Measurements from ENCODE around the gene INTS1. TPM values are rescaled to one million over a fixed set of nuclear protein-coding genes. Genes with fewer than 3 reads are reported as not detected.

The INTS1 gene
- total and polyA plus RNA-seq, 2 of the 4 experiments (the other 2 are of a cell fraction), result 9.3 to 40.1 TPM

DNA sequence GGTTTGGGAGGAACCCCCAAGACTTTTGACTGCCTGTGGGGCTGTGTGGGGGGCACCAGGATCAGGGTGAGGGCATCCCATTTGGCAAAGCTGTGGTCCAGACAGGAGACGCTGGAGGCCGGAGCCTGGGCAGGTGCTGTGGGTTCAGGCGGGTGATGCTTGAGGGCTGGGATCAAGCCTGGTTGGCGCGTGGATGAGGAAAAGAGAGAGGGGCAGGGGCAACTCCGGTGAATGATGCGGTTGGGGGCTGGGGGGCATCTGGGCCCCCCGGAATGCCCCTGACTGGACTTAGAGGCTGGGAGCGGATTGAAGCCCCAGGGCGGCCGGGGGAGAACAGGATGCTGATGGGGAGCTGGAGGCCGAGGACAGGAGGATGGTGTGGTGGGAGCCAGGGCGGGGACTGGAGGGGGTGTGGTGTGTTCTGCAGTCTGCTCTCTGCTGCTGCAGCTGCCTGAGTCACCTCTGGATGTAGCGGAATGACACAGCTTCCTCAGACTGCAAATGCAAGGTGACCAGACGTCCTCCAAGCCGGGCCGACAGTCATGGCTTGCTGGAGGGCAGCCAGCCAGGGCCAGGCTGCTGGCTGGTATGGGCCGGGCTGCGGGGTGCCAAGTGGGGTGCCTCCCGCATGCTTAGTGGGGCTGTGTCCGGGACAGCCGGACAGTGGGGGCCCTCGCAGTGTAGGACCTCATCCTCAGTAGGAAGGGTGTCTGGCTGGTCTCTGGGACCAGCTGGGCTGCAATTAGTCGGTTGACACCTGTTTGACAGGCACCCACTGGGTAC, 29.5 kb upstream of the INTS1 start:
- 57% methylated on average over 12 of the region's 24 CpGs; no CpG with 5 or more reads in 1 of the 2 experiments for WGBS, 2 experiments (ENCODE audit: extremely low coverage in 2 of 2, insufficient read length in 1 of 2)
- Histone ChIP-seq H2BK20ac (ENCODE audit: low read depth, low read length) (peak overlapping the region; percentile 66), H3K27ac (ENCODE audit: insufficient read depth, low read length) (peak overlapping the region; percentile 91), H3K18ac (ENCODE audit: low read depth, low read length) (peak overlapping the region; percentile 21), H3K36me3 (ENCODE audit: control insufficient read depth, insufficient read depth, low read length) (no peaks in the 10 kb centered on the region), H3K4ac (ENCODE audit: low read depth, low read length) (peak overlapping the region; percentile 89), H4K91ac (ENCODE audit: insufficient read depth, low read depth, low read length) (peak overlapping the region; percentile 91), H3K27me3 (ENCODE audit: control insufficient read depth, insufficient read depth, low read length) (no peaks in the 10 kb centered on the region), H4K20me1 (ENCODE audit: insufficient read depth, low read length) (peaks cover 42% of the 10 kb centered on the region), H2BK120ac (ENCODE audit: low read depth, low read length) (peak overlapping the region; percentile 95), H4K5ac (ENCODE audit: low read depth, low read length) (peak overlapping the region; percentile 62), H3K79me1 (ENCODE audit: low read depth in 1 of 2, low read length in 2 of 2) (peaks cover 0 to 51% of the 10 kb centered on the region in 2 experiments; a peak in 2 of 4 replicates), H2BK15ac (ENCODE audit: low read depth, low read length) (peak overlapping the region; percentile 46; the same call in 1 of the 3 replicates), H2AFZ (replicated peaks; ENCODE audit: low read length, poor library complexity) (peak overlapping the region; percentile 77), H3K9ac (ENCODE audit: low read depth, low read length) (peak overlapping the region; percentile 31), H3K23ac (ENCODE audit: low read depth, low read length) (peak overlapping the region; percentile 76), H3K4me1 (ENCODE audit: control insufficient read depth, insufficient read depth, low read length) (peaks cover 36% of the 10 kb centered on the region), H4K8ac (ENCODE audit: low read depth in 2 of 2, low read length in 2 of 2) (peak overlapping the region; percentile 63 to 86; a peak in 2 of 4 replicates), H3K9me3 (ENCODE audit: control insufficient read depth, insufficient read depth, low read length) (no peaks in the 10 kb centered on the region), H2AK9ac (replicated peaks; ENCODE audit: low read depth, low read length, poor library complexity) (peak overlapping the region; percentile 99), H2BK5ac (ENCODE audit: low read depth, low read length, poor library complexity, severe bottlenecking) (peak overlapping the region; percentile 98), H3K14ac (replicated peaks; ENCODE audit: low read depth, low read length) (peak overlapping the region; percentile 85), H3K4me3 (ENCODE audit: insufficient read depth, low read depth, low read length) (0 out of 2 replicates have a peak overlapping the region, but pooled peaks have one; percentile 1), H3K4me2 (ENCODE audit: low read depth, low read length) (peak overlapping the region; percentile 82), H2AK5ac (ENCODE audit: low read depth, low read length) (peak overlapping the region; percentile 99), H3K56ac (ENCODE audit: extremely low read depth, insufficient read depth, low read length) (peak overlapping the region; percentile 77), H3K9me1 (ENCODE audit: insufficient read depth, low read length) (peaks cover 9% of the 10 kb centered on the region)
- ATAC-seq (ENCODE audit: low read depth), result peak; percentile 19
- BruUV-seq (replicated peaks), result no TSS peak
- peak; percentile 95 for DNase-seq
- intact Hi-C loops (cut with micrococcal nuclease) (no loop called here), in situ Hi-C loops (cut with MboI; ENCODE audit: low sequenced_read_pairs) (no loop called here), dilution Hi-C loops (cut with HindIII; ENCODE audit: low sequenced_read_pairs, unreplicated experiment) (no loop called here)
- CTCF ChIA-PET, result no interaction called here
- POLR2A ChIA-PET (ENCODE audit: unreplicated experiment), result no interaction called here
- TF ChIP-seq MXI1 (IDR thresholded peaks at IDR 0.05; ENCODE audit: borderline replicate concordance, low read depth, low read length), result no peak
- TF ChIP-seq BHLHE40 (IDR thresholded peaks at IDR 0.05; ENCODE audit: low read depth, low read length), result peak; percentile 34; the same call in 1 of the 2 replicates
- TF ChIP-seq MAFK (IDR thresholded peaks at IDR 0.05; ENCODE audit: low read depth, low read length), result peak; percentile 34
- TF ChIP-seq FOS (IDR thresholded peaks at IDR 0.05; ENCODE audit: low read depth, low read length), result peak; percentile 70
- peak; percentile 73 for TF ChIP-seq POLR2A (IDR thresholded peaks at IDR 0.05; ENCODE audit: low read depth, low read length)
- no peak for TF ChIP-seq SMC3 (IDR thresholded peaks at IDR 0.05; ENCODE audit: low read depth, low read length)
- TF ChIP-seq, protein P1, sequence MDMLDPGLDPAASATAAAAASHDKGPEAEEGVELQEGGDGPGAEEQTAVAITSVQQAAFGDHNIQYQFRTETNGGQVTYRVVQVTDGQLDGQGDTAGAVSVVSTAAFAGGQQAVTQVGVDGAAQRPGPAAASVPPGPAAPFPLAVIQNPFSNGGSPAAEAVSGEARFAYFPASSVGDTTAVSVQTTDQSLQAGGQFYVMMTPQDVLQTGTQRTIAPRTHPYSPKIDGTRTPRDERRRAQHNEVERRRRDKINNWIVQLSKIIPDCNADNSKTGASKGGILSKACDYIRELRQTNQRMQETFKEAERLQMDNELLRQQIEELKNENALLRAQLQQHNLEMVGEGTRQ (IDR thresholded peaks at IDR 0.05; ENCODE audit: low read depth, low read length), result no peak
- TF ChIP-seq RFX5 (IDR thresholded peaks at IDR 0.05; ENCODE audit: low read depth, low read length), result no peak
- peak; percentile 59; the same call in 1 of the 2 replicates for TF ChIP-seq CHD1 (IDR thresholded peaks at IDR 0.05; ENCODE audit: low read depth, low read length)
- TF ChIP-seq, protein P2, sequence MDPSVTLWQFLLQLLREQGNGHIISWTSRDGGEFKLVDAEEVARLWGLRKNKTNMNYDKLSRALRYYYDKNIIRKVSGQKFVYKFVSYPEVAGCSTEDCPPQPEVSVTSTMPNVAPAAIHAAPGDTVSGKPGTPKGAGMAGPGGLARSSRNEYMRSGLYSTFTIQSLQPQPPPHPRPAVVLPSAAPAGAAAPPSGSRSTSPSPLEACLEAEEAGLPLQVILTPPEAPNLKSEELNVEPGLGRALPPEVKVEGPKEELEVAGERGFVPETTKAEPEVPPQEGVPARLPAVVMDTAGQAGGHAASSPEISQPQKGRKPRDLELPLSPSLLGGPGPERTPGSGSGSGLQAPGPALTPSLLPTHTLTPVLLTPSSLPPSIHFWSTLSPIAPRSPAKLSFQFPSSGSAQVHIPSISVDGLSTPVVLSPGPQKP (IDR thresholded peaks at IDR 0.05; ENCODE audit: borderline replicate concordance, low read depth, low read length), result no peak
- peak; percentile 79 for TF ChIP-seq NFE2L2 (IDR thresholded peaks at IDR 0.05; ENCODE audit: low read depth, low read length)
- TF ChIP-seq CEBPB (IDR thresholded peaks at IDR 0.05; ENCODE audit: low read depth, low read length), result no peak
- no peak for TF ChIP-seq RCOR1 (IDR thresholded peaks at IDR 0.05; ENCODE audit: insufficient replicate concordance, low read length)
- 0 out of 2 replicates have a peak, but pooled peaks have one; percentile 7 for TF ChIP-seq RAD21 (IDR thresholded peaks at IDR 0.05; ENCODE audit: low read length)

All from IMR-90 (cell line).